GM18507 (cell line): ENCODE data around the gene ARHGAP6.

Experiments used
- DNase-seq: peaks from one replicate; pipeline ENCODE4 v3.0.0; 2011; ENCODE audit warnings: low read depth; ENCODE audit not compliant: insufficient read length; ENCODE audit errors: extremely low spot score
- FAIRE-seq: peaks from 2 replicates; lab custom pipeline; 2011; peaks lifted over from hg19 to GRCh38; lab: Jason Lieb, UNC

Gene ARHGAP6

DNA sequence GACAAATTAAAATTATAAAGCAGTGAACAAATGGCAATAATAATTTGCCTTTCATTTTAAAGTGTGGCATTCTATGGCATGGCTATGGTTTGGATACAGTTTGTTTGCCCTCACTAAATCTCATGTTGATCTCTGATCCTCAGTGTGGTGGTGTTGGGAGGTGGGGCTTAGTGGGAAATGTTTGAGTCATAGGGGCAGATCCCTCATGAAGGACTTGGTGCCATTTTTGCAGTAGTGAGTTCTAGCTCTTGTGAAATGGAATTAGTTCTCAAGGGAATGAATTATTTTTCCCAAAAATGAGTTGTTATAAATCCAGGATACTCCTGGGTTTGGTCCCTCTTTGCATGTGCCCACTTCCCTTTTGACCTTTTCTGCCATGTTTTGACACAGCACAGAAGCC, 191.1 kb downstream of the ARHGAP6 start:
- no peak for DNase-seq
- FAIRE-seq = no peak

DNA sequence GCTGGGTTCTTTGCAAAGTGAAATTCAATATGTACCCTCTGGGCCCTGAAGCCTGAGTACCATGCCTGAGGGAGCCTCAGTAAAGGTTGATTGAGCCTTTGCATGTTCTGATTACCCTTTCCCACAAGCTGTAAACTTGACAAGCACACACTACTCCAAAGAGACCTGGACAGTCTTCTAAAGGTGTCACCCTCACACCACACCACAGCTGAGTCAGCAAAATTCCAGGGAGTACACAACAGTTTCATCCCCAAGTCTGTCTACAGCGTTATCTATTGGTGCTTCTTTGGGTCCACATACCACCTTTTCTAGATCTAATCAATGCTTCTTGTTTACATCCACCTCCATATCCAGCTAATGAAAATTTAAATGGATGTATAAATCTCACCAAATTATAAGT, 191.7 kb downstream of the ARHGAP6 start:
- FAIRE-seq (no peak), DNase-seq (no peak)

DNA sequence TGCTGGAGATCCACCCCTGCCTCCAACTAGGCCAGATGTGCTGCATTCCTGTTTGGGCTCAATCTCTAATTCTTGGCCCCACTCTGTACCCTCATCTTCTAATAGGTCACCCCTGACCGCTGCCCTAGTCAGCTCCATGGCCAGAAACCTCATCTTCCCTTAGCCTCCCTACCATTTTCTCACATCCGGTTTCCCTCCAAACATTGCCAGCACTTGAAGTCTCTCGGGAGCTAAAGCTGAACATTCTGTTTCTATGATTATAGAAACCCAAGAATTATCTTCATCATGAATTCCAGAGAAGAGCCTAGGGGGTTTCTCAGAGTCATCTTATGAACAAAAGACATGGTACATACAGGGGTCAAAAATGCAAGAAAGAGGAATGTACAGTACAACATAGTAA, 192.8 kb downstream of the ARHGAP6 start:
- FAIRE-seq = no peak
- no peak for DNase-seq

DNA sequence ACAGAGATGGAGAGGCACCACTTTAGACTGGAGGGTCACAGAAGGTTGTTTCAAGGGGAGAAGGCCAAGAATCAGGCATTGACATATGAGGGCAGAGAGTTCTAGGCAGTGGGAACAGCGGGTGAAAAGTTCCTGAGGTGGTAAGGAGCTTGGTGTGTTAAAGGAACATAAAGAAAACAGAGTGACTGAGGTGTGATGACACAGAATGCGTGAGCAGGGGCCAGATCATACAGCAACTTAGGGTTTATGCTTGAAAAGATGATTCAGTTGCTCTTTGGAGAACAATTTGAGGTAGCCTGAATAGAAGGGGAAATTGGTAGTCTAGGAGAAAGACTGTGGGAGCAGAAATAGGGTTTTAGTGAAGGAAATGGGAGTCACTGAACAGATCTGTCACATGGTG, 193.3 kb downstream of the ARHGAP6 start:
- DNase-seq = no peak
- FAIRE-seq = no peak

DNA sequence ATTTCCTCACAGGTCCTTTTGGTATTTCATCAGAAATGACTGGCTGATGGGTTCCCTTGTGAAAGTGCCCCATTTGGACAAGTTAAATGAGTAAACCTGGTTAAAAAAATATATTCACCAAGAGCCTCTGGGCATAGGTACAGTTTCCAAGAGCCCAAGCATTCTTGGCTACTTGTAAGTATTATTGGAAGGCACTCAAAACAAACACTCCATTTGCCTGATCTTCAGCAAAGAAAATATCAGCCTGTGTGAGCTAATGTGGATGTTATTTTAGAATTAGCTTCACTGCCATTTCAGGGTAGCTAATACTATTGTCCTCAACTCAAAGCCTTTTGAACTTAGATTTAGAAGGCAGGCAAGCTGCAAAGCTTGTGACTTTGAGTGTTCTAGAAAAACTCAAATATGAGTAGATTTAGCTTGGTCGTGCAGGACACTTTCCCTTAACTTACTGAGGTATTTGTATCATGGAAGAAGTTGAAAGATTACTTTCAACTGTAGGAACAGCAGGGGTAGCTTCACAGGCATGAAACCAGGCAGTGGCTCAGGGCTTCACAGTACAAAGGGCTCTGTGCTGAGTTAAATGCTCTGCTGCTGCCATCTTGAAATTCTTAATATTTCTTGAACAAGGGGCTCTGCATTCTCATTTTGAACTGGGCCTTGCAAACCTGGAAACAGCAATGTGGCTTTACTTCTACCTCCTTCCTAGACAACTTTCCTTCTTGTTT, 195.3 kb downstream of the ARHGAP6 start:
- FAIRE-seq (peak; percentile 31), DNase-seq (no peak)

DNA sequence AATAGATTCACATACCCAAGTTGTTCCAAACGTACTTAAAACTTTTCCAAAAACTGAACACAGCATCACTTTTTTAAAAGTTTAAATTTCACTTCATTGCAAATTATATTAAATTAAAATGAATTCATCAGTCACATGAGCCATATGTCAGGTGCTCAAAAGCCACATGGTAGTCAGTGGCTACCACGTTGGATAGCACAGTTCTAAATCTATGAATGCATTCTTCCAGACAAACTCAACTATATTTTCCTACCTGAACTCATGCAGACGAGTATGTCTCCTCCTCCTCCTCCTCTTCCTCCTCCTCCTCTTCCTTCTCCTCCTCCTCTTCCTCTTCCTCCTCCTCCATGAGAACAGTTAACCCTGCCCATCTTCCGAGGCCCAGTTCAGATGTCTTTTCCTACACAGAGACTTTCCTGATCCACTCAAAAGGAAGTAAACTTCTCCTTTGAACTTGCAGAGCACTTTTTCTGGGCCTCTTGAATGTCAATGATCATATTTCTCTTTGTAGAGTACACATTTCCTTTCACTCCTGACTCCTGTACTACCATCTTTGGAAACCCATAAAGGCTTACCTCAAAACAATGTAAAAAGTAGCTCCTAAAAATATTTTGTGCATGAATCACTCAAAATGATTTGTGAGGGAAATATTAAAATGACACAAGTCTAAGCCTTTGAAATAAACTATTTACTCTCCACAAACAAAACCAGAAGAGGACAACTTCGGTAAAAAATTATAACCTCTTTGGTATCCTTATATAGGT, 199.9 kb downstream of the ARHGAP6 start:
- FAIRE-seq (no peak), DNase-seq (no peak)

DNA sequence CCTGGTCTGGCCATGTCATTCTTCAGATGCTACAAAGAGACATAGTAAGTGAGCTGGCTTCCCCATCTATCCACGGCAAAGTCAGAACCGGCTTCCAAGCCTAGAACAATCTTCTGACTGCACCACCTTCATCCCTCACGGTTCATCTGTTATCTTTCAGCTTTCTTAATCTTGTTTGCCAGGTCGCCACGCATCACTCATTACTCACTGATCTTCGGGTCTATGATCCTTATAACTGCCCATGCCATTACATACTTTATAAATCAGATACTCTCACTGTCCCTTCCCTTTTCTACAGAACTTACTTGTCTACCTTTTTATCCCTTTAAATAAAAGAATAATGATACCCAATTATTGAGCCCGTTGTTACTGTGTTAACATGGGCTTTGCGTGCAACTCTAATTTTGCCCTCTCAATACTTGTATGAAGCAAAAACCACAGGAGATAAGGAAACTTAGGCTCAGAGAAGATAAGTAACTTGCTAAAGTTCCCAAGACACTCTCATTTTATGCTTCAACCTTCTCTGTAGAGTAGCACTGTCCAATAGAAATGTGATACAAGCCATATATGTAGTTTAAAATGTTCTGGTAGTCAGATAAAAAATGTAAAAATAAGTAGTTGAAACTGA, 200.8 kb downstream of the ARHGAP6 start:
- FAIRE-seq (no peak), DNase-seq (no peak)

DNA sequence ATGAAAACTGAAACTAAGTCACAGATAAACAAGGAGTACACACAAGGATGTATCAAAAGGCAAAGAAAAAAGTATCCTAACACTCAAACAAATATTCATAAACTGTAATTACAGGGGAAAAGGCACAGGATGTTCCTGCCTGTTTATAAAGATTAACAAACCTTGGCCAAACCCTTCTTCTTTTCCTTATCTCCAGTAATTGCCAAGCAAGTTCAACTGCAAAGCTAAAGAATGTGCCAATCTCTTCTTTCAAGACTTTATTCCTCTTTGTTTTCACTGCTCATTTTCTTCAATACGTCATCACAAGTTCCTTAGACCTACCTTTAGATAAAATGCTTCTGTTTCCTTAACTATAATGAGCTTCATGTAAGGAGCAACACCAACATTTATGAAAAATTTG, 201.3 kb downstream of the ARHGAP6 start:
- DNase-seq (no peak), FAIRE-seq (no peak)

DNA sequence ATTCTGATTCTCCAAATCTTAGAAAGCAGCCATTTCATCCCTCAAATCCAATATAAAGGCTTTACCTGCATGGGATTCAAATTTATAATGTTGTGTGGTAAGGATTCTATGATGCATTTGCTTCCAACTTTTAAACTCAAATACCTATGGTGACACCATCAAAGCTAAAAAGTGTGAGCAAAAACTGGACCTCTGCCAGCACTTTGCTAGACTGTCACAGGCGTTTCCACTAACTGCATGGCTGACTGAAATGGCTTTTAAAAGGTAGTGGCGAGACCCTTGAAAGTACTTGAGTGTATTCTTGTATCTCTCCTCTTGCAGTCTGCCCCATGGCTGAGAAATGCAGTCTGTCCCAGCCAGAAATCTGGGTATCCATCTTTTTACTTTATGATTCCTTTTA, 203.1 kb downstream of the ARHGAP6 start:
- DNase-seq (no peak), FAIRE-seq (no peak)

DNA sequence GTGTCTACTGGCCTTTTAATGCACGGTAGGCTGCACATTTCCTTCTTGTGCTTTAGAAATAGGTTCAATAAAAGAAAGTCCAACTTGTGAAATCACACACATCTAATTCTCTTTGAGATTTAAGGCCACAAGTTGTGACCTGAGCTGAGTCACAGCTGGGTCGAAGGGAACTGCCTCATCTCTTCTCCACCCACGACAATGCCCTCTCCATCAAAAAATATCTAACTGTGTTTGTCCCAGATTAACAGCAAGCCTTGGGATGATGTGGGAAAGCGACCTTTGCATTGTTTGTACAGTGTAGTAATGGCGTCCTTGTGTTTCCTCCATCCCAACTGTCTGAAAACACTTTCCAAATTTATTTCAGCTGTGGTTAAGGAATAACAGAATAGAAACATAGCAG, 203.6 kb downstream of the ARHGAP6 start:
- no peak for FAIRE-seq

DNA sequence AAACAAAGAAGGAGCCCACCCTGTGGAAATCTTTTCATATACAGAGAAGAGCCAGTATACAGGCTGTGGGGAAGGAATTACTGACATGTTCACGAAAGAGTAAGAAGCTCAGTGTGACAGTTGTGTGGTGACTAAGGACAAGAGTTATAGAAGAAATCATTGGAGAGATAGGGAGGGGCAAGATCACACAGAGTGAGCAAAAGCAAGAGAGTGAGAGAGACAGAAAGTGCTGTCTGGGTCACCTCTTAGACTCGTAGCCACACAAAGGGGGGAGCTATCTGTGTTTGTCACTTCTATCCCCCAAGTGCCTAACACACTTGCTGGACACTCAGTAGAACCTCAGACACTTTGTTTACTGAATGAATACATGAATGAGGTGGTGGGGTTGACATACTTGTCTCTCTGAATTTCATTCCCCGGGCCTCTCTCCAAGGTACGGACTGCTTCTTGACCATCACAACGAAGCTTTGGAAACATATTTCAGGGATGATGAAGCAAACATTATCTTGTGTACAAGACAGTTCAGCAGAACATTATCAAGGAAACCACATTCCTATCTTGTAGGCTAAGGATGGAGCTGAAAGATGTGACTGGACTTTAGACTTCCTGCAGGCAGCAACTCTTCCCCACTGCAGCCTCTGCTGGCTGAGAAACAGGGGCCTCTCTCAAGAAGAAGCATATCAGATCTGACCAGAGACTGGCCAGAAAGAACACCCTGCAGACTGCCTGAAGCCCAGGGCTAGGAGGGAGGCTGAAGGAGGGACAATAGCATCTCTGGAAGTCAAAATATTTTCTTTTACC, 204.3 kb downstream of the ARHGAP6 start:
- FAIRE-seq = peak; percentile 49

More for the DNA sequence above, 203.6 kb downstream of the ARHGAP6 start:
- DNase-seq = no peak

DNA sequence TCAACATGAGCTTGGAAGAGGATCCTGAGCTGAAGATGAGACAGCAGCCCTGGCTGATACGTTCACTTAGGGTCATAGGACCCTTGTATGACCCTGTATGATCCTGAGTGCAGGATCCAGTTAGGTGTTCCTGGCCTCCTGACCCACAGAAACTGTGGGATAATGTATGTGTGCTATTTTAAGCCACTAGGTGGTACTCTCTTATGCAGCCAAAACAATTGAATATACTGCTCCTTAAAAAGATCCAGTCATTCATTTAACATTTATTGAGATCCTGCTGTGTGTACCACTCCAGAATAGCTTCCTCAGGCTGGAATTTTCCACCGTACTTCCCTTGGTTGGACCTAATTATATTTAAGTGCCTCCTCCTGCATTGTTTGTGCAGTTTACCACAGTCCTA, 205.4 kb downstream of the ARHGAP6 start:
- no peak for FAIRE-seq
- DNase-seq = no peak

More for the DNA sequence above, 204.3 kb downstream of the ARHGAP6 start:
- no peak for DNase-seq

DNA sequence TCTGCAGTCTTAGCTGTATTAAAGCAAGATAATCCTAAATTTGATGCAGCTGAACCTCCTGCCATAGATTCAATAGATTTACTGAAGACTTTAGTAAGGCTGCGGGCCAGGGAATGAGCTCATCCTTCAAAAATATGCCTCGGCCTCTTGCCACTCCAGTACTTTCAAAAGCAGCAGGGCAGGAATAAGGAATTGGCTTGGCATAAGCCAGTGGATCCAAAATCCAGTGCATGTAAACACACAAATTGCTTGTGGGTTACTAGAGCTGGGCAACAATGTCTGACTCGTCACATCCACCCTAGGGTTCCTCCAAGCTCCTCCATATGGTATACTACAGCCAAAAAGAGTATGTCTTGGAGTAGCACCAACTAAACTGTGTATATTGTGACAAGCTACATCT, 207.6 kb downstream of the ARHGAP6 start:
- FAIRE-seq = no peak

DNA sequence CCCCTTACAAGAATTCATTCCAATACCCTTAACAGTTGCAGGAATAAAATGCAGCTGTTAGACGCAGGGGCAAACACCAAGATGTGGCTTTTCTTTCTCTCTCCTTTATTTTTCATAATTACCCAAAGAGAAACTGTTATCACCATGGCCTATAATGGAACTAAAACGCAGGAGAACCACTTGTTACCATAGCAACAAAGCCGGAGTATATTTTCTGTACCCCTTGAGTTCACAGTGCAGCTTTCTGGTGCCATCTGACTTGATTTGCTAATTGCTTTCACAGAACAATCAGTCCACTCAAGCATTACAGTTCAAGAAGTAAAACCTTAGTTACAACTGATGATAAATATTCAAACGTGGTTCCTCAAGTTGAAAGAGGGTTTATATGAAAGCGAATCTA, 214.6 kb downstream of the ARHGAP6 start:
- FAIRE-seq = peak; percentile 39
- no peak for DNase-seq

More for the DNA sequence above, 207.6 kb downstream of the ARHGAP6 start:
- no peak for DNase-seq

DNA sequence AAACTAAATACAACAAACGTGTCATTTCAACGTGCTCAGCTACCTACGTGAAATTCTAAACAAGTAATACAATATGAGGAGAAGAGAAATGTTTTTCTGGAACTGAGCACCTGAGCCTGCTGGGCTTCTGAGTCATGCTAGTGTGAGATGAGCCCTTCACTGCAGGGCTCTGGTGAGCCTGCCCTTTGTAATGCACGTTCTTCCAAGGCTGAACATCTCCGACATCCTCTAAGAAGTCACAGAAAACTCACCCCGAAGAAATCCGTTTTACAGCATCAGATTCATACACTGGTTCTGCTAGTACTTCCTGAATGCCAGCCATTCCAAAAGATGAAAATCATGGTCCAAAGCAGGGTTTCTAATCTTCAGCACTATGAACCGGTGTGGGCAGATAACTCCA, 215.4 kb downstream of the ARHGAP6 start:
- DNase-seq (no peak), FAIRE-seq (no peak)

DNA sequence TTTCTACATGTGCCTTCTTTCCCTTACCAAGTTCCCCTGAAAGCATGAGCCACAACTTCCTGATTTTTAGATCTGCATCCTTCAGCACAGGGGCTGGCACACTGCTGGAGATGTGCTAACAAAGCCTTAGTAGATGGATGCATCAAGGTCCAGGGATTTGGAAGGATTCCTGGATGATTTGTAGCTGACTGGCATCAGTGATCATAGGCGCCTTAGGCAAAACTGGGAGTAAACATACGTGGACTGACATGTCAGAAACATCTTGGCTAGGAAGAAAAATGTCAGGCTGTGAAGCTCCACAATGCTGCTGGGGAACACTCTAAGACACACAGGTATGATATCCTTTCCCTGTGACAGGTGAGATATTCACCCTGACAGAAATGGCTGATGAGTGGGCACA, 216.1 kb downstream of the ARHGAP6 start:
- FAIRE-seq = no peak
- DNase-seq = no peak

DNA sequence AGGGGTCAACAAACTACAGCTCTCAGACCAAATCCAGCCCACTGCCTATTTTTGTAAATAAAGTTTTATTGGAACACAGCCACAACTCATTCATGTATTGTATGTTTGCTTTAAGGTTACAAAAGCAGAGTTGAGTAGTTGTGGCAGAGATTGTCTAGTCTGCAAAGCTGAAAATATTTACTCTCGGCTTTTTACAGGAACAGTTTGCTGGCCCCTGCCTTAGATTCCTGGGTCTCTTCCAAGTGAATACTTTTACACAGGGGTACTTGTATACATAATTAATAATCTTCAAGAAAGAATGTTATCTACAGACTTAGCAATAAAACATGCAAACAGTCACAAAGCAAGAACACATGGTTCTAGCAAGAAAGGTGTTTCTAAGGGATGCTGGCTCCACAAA, 218.3 kb downstream of the ARHGAP6 start:
- DNase-seq = no peak
- no peak for FAIRE-seq

DNA sequence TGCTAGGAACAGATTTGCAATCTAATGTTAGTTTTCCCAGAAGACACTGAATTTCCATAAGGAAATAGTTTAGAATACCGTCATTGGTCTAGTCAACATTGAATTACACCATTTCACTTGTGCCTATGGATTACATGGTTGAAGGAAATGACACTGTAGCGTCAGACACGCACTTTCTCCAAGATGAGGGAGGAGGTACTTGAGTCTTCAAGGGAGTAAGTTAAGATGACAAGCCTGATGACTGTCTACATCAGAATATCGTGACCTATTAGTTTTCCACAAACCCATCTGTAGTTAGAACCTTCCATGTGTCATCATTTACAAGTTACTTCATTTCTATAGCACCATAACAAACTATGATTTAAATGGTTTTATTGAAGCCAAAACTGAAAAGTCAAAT, 218.8 kb downstream of the ARHGAP6 start:
- FAIRE-seq (no peak), DNase-seq (no peak)

DNA sequence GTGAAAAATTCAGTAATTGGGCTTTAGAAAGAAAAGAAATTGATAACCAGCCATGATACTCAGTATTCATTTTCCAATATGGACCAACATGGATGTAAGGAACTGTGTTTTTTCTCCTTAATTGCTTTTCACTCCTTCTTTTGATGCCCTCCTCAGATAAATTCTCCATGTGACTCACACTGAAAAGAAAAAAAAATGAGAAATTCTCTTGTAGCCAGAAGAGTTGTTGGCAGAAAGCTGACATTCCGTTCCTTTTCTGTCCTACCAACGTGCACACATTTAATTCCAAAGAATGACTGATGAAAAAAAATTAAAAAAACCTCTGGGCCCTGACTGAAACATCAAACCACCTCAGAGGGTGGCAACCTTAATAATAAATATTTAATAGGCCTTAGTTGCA, 219.4 kb downstream of the ARHGAP6 start:
- DNase-seq = no peak

DNA sequence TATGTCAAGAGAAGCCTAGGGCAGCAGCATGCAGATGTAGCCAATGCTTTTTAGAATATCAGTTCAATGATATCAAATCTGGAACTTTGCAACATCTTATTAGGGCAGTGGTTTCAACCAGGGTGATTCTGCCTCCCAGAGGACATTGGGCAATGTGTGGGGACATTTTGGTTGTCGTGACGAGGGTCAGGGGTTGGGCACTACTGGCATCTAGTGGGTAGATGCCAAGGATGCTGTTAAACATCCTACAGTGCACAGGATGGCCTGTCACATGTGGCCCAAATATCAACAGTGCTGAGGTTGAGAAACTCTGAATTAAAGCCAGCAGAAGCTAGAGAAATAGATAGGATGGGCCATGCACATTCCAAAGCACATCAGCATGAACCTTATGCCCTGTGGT, 220.2 kb downstream of the ARHGAP6 start:
- FAIRE-seq (no peak), DNase-seq (no peak)

More for the DNA sequence above, 219.4 kb downstream of the ARHGAP6 start:
- no peak for FAIRE-seq
